ENCODE data around the gene AVPR1A.

The AVPR1A gene

GRCh38 chr12:63098851-63099250, 52.1 kb downstream of the AVPR1A start:
- no peak for TF ChIP-seq CTCF (IDR thresholded peaks at IDR 0.05; ENCODE audit: low read depth, low read length, missing control alignments)
- H3K4me3 ChIP-seq (ENCODE audit: low read depth, low read length): no peak overlapping the region
- no peak for DNase-seq (ENCODE audit: low read depth)

GRCh38 chr12:63095369-63095980, 55.5 kb downstream of the AVPR1A start:
- TF ChIP-seq CTCF (IDR thresholded peaks at IDR 0.05; ENCODE audit: low read depth, low read length, missing control alignments): no peak
- H3K4me3 ChIP-seq (ENCODE audit: low read depth, low read length): no peak overlapping the region
- DNase-seq (ENCODE audit: low read depth): no peak

DNA sequence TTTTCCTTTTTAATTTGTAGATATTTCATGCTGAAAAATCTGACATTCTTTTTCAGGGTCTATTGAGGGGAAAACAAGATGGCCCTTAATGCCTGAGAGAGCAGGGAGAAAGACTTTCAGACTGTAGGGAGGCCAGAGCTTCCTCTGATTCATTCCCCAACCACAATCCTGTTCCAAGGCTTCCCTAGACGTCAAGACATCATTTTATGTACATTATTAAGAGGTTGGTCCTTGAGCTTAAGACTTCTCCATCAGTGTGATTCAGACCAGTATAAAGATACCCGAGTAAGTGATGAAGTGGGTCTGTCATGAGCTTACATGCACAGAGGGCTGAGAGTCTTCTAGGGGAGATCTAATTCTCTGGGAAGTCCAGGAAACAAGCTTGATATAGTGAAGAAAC, 57.3 kb downstream of the AVPR1A start:
- no peak for TF ChIP-seq CTCF (IDR thresholded peaks at IDR 0.05; ENCODE audit: low read depth, low read length, missing control alignments)
- no peak for DNase-seq (ENCODE audit: low read depth)
- no peak overlapping the region for H3K4me3 ChIP-seq (ENCODE audit: low read depth, low read length)

- H3K4me3 ChIP-seq (ENCODE audit: low read depth, low read length): no peak overlapping the region
- TF ChIP-seq CTCF (IDR thresholded peaks at IDR 0.05; ENCODE audit: low read depth, low read length, missing control alignments): no peak
- DNase-seq (ENCODE audit: low read depth): no peak
Measured at GRCh38 chr12:63093084-63093483, 57.9 kb downstream of the AVPR1A start.
